IPS-18a (cell line): ENCODE measurements around the gene B3GALT4.

Experiments
- H3K27ac ChIP-seq: one replicate; pipeline ENCODE4 v1.5.1; 2013; ENCODE audit warnings: low read length
- H3K27me3 ChIP-seq: one replicate; pipeline ENCODE4 v1.6.1; 2013; ENCODE audit warnings: mild to moderate bottlenecking, low read length; ENCODE audit not compliant: control insufficient read depth, insufficient read depth
- H3K36me3 ChIP-seq: one replicate; pipeline ENCODE4 v1.6.1; 2013; ENCODE audit warnings: low read depth, low read length; ENCODE audit not compliant: control insufficient read depth
- H3K4me1 ChIP-seq: one replicate; pipeline ENCODE4 v1.6.1; 2013; ENCODE audit warnings: low read depth, low read length; ENCODE audit not compliant: control insufficient read depth
- H3K4me3 ChIP-seq: one replicate; pipeline ENCODE4 v1.5.1; 2013; ENCODE audit warnings: low read length
- H3K9ac ChIP-seq: one replicate; pipeline ENCODE4 v1.6.1; 2013; ENCODE audit warnings: mild to moderate bottlenecking, low read length, moderate library complexity
- H3K9me3 ChIP-seq: one replicate; pipeline ENCODE4 v1.6.1; 2013; ENCODE audit warnings: low read depth, low read length; ENCODE audit not compliant: control insufficient read depth

Gene B3GALT4

DNA sequence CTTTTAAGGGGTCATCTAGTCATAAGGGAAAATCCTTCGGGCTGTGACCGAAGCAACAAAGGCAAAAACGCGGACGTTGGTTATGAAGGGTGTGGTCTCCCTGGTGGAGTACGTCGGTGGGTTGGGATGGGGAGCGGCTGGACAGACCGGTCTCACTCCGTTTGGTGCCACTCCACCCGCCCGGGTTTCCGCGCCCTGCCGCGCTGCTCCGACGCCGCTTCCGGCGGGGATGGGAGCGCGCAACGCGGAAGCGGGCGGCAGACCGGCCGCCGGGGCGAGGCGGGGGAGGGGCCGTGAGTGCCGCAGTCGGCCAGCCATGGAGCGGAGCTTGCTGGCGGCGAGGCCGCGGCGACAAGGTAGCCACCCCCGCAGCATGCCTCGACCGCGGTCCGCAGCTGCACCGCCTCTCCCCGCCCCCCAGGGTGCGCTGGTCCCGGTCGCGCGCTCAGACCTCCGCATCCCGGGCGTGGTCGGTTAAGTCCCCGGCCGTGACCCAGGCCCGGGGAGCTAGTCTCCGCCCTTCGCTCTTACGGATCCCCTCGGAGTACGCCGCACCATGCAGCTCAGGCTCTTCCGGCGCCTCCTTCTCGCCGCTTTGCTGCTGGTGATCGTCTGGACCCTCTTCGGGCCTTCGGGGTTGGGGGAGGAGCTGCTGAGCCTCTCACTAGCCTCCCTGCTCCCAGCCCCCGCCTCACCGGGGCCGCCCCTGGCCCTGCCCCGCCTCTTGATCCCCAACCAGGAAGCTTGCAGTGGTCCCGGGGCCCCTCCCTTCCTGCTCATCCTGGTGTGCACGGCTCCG, at the start of gene B3GALT4:
Gene B3GALT4, plus strand, starts transcription at position 260 of the 799 bp plus-strand sequence. Its CDS starts 297 bp downstream, at position 557.
- Histone ChIP-seq H3K36me3 (peaks cover 55% of the 10 kb centered on the region), H3K4me1 (peaks cover 15% of the 10 kb centered on the region), H3K27me3 (no peaks in the 10 kb centered on the region), H3K9ac (peak within 1 kb of the TSS; percentile 73), H3K4me3 (peak within 1 kb of the TSS; percentile 78), H3K9me3 (no peaks in the 10 kb centered on the region), H3K27ac (peak within 1 kb of the TSS; percentile 51)

DNA sequence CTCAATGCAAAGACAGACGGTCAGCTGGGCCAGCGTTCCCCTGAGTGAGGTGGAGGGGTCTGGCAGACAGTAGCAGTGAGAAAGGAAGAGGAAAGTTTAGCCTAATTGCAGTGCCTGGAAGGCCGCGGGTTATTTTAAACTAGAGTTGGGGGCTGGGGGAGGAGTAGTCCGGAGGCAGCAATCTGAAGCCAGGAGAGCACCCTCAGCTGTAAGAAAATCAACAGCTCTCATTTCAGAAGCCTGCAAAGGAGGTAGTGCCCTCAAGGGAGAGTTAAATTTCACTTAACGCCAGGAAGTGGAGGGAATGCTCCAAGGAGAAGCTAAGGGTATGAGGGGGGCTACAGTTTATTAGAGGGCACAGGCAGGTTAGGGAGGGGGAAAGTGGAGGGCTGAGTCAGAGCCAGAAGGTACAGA, 41.7 kb upstream of the B3GALT4 start:
- Histone ChIP-seq H3K4me3 (no peak overlapping the region), H3K27ac (no peak overlapping the region), H3K9ac (no peak overlapping the region), H3K36me3 (no peaks in the 10 kb centered on the region), H3K9me3 (no peaks in the 10 kb centered on the region), H3K27me3 (no peaks in the 10 kb centered on the region), H3K4me1 (peaks cover 5% of the 10 kb centered on the region)

DNA sequence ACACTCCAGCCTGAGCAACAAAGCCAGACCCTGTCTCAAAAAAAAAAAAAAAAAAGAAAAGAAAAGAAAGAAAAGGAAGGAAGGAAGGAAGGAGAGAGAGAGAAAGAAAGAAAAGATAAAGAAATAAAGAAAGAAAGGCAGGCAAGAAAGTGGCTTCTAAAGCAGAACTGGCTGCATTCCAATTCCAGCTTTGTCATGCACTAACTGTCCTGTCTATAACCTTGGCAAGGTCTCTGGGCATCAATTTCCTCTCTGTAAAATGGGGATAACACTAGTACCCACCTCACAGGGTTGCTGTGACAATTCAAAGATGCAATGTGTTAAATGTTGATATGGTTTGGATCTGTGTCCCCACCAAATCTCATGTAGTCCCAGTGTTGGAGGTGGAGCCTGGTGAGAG, 40.6 kb upstream of the B3GALT4 start:
- H3K36me3 ChIP-seq: no peaks in the 10 kb centered on the region
- H3K4me3 ChIP-seq: no peak overlapping the region
- no peaks in the 10 kb centered on the region for H3K27me3 ChIP-seq
- H3K4me1 ChIP-seq: peaks cover 5% of the 10 kb centered on the region
- no peaks in the 10 kb centered on the region for H3K9me3 ChIP-seq
- no peak overlapping the region for H3K9ac ChIP-seq
- no peak overlapping the region for H3K27ac ChIP-seq

GRCh38 chr6:33236852-33237251, 40.1 kb upstream of the B3GALT4 start:
- H3K4me3 ChIP-seq: no peak overlapping the region
- H3K9ac ChIP-seq: no peak overlapping the region
- no peaks in the 10 kb centered on the region for H3K27me3 ChIP-seq
- no peaks in the 10 kb centered on the region for H3K36me3 ChIP-seq
- peaks cover 5% of the 10 kb centered on the region for H3K4me1 ChIP-seq
- H3K27ac ChIP-seq: no peak overlapping the region
- H3K9me3 ChIP-seq: no peaks in the 10 kb centered on the region

GRCh38 chr6:33237741-33238140, 39.2 kb upstream of the B3GALT4 start:
- peaks cover 5% of the 10 kb centered on the region for H3K4me1 ChIP-seq
- no peaks in the 10 kb centered on the region for H3K9me3 ChIP-seq
- H3K9ac ChIP-seq: no peak overlapping the region
- no peaks in the 10 kb centered on the region for H3K36me3 ChIP-seq
- no peak overlapping the region for H3K4me3 ChIP-seq
- H3K27ac ChIP-seq: no peak overlapping the region
- no peaks in the 10 kb centered on the region for H3K27me3 ChIP-seq

GRCh38 chr6:33241968-33242367, 35.0 kb upstream of the B3GALT4 start:
- H3K27ac ChIP-seq: no peak overlapping the region
- H3K9ac ChIP-seq: no peak overlapping the region
- no peaks in the 10 kb centered on the region for H3K4me1 ChIP-seq
- H3K36me3 ChIP-seq: no peaks in the 10 kb centered on the region
- H3K4me3 ChIP-seq: no peak overlapping the region
- no peaks in the 10 kb centered on the region for H3K9me3 ChIP-seq
- H3K27me3 ChIP-seq: peaks cover 8% of the 10 kb centered on the region

DNA sequence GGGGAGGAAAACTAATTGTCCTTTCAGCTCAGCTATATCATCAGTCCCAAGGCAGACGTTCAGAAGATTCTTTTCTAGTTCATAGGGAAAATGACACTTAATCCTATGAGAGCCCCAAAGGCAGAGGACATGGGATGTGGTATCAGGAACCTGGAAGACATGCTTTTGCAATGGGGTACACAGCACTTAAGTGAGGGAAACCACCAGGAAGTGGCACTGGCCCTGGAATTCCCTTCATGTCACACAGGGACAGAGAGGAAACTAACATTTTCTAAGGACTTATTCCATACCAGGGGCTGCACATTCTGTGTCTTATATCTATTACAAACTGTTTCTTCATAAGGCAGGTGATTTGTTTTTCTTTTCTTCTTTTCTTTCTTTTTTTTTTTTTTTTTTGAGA, 33.4 kb upstream of the B3GALT4 start:
- Histone ChIP-seq H3K27me3 (peaks cover 23% of the 10 kb centered on the region), H3K4me3 (no peak overlapping the region), H3K4me1 (peaks cover 1% of the 10 kb centered on the region), H3K9me3 (no peaks in the 10 kb centered on the region), H3K36me3 (no peaks in the 10 kb centered on the region), H3K9ac (no peak overlapping the region), H3K27ac (no peak overlapping the region)

GRCh38 chr6:33247977-33248642, 28.8 kb upstream of the B3GALT4 start:
- no peak overlapping the region for H3K27ac ChIP-seq
- no peaks in the 10 kb centered on the region for H3K9me3 ChIP-seq
- peaks cover 27% of the 10 kb centered on the region for H3K27me3 ChIP-seq
- no peaks in the 10 kb centered on the region for H3K36me3 ChIP-seq
- H3K4me1 ChIP-seq: peaks cover 11% of the 10 kb centered on the region
- peak overlapping the region; percentile 49 for H3K9ac ChIP-seq
- peak overlapping the region; percentile 58 for H3K4me3 ChIP-seq

GRCh38 chr6:33248643-33248931, 28.3 kb upstream of the B3GALT4 start:
- H3K4me3 ChIP-seq: peak overlapping the region; percentile 58
- H3K27me3 ChIP-seq: peaks cover 27% of the 10 kb centered on the region
- H3K9ac ChIP-seq: no peak overlapping the region
- H3K36me3 ChIP-seq: no peaks in the 10 kb centered on the region
- peaks cover 11% of the 10 kb centered on the region for H3K4me1 ChIP-seq
- H3K9me3 ChIP-seq: no peaks in the 10 kb centered on the region
- no peak overlapping the region for H3K27ac ChIP-seq

- Histone ChIP-seq H3K9me3 (no peaks in the 10 kb centered on the region), H3K9ac (peak overlapping the region; percentile 47), H3K27me3 (peaks cover 27% of the 10 kb centered on the region), H3K4me3 (peak overlapping the region; percentile 70), H3K27ac (no peak overlapping the region), H3K4me1 (peaks cover 11% of the 10 kb centered on the region), H3K36me3 (no peaks in the 10 kb centered on the region)
Observed at GRCh38 chr6:33248932-33249731, 27.8 kb upstream of the B3GALT4 start.

- Histone ChIP-seq H3K9me3 (no peaks in the 10 kb centered on the region), H3K4me1 (peaks cover 11% of the 10 kb centered on the region), H3K4me3 (peak overlapping the region; percentile 70), H3K27ac (no peak overlapping the region), H3K9ac (peak overlapping the region; percentile 47), H3K27me3 (peaks cover 27% of the 10 kb centered on the region), H3K36me3 (no peaks in the 10 kb centered on the region)
Observed at GRCh38 chr6:33249732-33250630, 26.9 kb upstream of the B3GALT4 start.
